ENCODE data around the gene ACOT7.
A peak's percentile ranks its signal among the peaks of the same experiment; 100 is the strongest.

The ACOT7 gene

GRCh38 chr1:6427441-6428390, 34.1 kb upstream of the ACOT7 start:
- TF ChIP-seq EGR1 (IDR thresholded peaks at IDR 0.05) (peak; percentile 35; the same call in 1 of the 2 replicates), TCF12 (IDR thresholded peaks at IDR 0.05; ENCODE audit: low read depth) (peak; percentile 85), CREB1 (IDR thresholded peaks at IDR 0.05; ENCODE audit: low read depth) (no peak), CEBPB (IDR thresholded peaks at IDR 0.05) (no peak), EP300 (IDR thresholded peaks at IDR 0.05; ENCODE audit: borderline replicate concordance) (peak; percentile 67; the same call in 1 of the 2 replicates), RAD21 (IDR thresholded peaks at IDR 0.05; ENCODE audit: low read depth) (no peak), NFIC (IDR thresholded peaks at IDR 0.05) (peak; percentile 89), TEAD4 (IDR thresholded peaks at IDR 0.05) (no peak; the same call in 1 of the 2 replicates), FOXM1 (IDR thresholded peaks at IDR 0.05; ENCODE audit: borderline replicate concordance, low read depth) (peak; percentile 44; the same call in 1 of the 2 replicates), ZBTB7A (IDR thresholded peaks at IDR 0.05; ENCODE audit: low read depth) (peak; percentile 53; the same call in 1 of the 2 replicates), YY1 (IDR thresholded peaks at IDR 0.05; ENCODE audit: low read depth) (no peak), USF1 (IDR thresholded peaks at IDR 0.05) (peak; percentile 76; the same call in 1 of the 2 replicates), REST (IDR thresholded peaks at IDR 0.05; ENCODE audit: low read depth) (no peak), TAF1 (IDR thresholded peaks at IDR 0.05; ENCODE audit: low read depth) (no peak)
- TF ChIP-seq, protein P1, sequence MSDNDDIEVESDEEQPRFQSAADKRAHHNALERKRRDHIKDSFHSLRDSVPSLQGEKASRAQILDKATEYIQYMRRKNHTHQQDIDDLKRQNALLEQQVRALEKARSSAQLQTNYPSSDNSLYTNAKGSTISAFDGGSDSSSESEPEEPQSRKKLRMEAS (IDR thresholded peaks at IDR 0.05): 0 out of 2 replicates have a peak, but pooled peaks have one; percentile 48

DNA sequence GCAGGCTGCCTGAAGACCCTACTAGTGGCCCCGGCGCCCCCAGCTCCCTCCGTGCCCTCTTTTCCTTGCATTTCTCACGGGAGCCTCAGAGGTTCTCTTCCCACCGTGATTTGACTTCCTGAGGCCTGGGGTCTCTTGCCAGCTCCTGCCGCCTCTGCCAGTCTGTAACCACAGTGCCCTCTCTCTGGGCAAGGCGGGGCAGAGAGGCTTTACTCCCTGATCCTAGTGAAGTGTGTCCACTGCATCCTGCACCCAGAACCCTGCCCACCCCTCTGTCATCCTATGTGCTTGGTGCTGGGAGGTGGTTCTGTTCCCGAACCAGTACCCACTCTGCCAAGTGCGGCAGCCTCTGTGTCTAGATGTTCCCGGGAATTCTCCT, 33.4 kb upstream of the ACOT7 start:
- no peak for TF ChIP-seq EGR1 (IDR thresholded peaks at IDR 0.05)
- no peak for TF ChIP-seq YY1 (IDR thresholded peaks at IDR 0.05; ENCODE audit: low read depth)
- no peak for TF ChIP-seq CREB1 (IDR thresholded peaks at IDR 0.05; ENCODE audit: low read depth)

- TF ChIP-seq, protein P1 (IDR thresholded peaks at IDR 0.05): 0 out of 2 replicates have a peak, but pooled peaks have one; percentile 33
- TF ChIP-seq TAF1 (IDR thresholded peaks at IDR 0.05; ENCODE audit: low read depth) (no peak), ZBTB7A (IDR thresholded peaks at IDR 0.05; ENCODE audit: low read depth) (peak; percentile 50)
Measured at GRCh38 chr1:6426277-6426971, 32.9 kb upstream of the ACOT7 start.

GRCh38 chr1:6425658-6426057, 32.1 kb upstream of the ACOT7 start:
- TF ChIP-seq TAF1 (IDR thresholded peaks at IDR 0.05; ENCODE audit: low read depth) (no peak; the same call in 1 of the 2 replicates), TCF12 (IDR thresholded peaks at IDR 0.05; ENCODE audit: low read depth) (no peak), REST (IDR thresholded peaks at IDR 0.05; ENCODE audit: low read depth) (no peak), RAD21 (IDR thresholded peaks at IDR 0.05; ENCODE audit: low read depth) (no peak), FOXM1 (IDR thresholded peaks at IDR 0.05; ENCODE audit: borderline replicate concordance, low read depth) (no peak), NFIC (IDR thresholded peaks at IDR 0.05) (no peak), TEAD4 (IDR thresholded peaks at IDR 0.05) (no peak), EP300 (IDR thresholded peaks at IDR 0.05; ENCODE audit: borderline replicate concordance) (no peak), EGR1 (IDR thresholded peaks at IDR 0.05) (no peak), USF1 (IDR thresholded peaks at IDR 0.05) (no peak), YY1 (IDR thresholded peaks at IDR 0.05; ENCODE audit: low read depth) (no peak), CEBPB (IDR thresholded peaks at IDR 0.05) (no peak), CREB1 (IDR thresholded peaks at IDR 0.05; ENCODE audit: low read depth) (no peak), ZBTB7A (IDR thresholded peaks at IDR 0.05; ENCODE audit: low read depth) (no peak; the same call in 1 of the 2 replicates)
- TF ChIP-seq, protein P1 (IDR thresholded peaks at IDR 0.05): no peak
